KMS-11 (cell line): ENCODE results near the gene TFAP2E.

ENCODE experiments used
- H2AFZ ChIP-seq: fragments of 200-600 bp; sonication (generic); 2 replicates; pipeline ENCODE4 v1.6.1; 2016; ENCODE audit warnings: antibody characterized with exemption, mixed run types, low read depth
- H3K27ac ChIP-seq: fragments of 200-600 bp; sonication (generic); 2 replicates; pipeline ENCODE4 v1.6.1; 2016; ENCODE audit warnings: mild to moderate bottlenecking, mixed run types
- H3K27me3 ChIP-seq: fragments of 200-600 bp; sonication (generic); 2 replicates; pipeline ENCODE4 v1.6.1; 2017; ENCODE audit warnings: mild to moderate bottlenecking, low read depth, mixed run types, moderate library complexity; ENCODE audit not compliant: insufficient read depth
- H3K36me3 ChIP-seq: fragments of 200-600 bp; sonication (generic); 2 replicates; pipeline ENCODE4 v1.6.1; 2017; ENCODE audit warnings: mild to moderate bottlenecking, mixed run types; ENCODE audit not compliant: insufficient read depth
- H3K4me1 ChIP-seq: fragments of 200-600 bp; sonication (generic); 2 replicates; pipeline ENCODE4 v1.6.1; 2016; ENCODE audit warnings: mild to moderate bottlenecking, low read depth, mixed run types; ENCODE audit not compliant: poor library complexity, severe bottlenecking
- H3K4me2 ChIP-seq: fragments of 200-600 bp; sonication (generic); 2 replicates; pipeline ENCODE4 v1.7.0; 2016; ENCODE audit warnings: mild to moderate bottlenecking, mixed run types
- H3K4me3 ChIP-seq: fragments of 200-600 bp; sonication (generic); IDR thresholded peaks from 2 replicates; pipeline ENCODE4 v1.6.1; 2017; ENCODE audit warnings: low read depth, low read length, mixed read lengths; ENCODE audit not compliant: insufficient read depth
- H3K79me2 ChIP-seq: fragments of 200-600 bp; sonication (generic); 2 replicates; pipeline ENCODE4 v1.6.1; 2016; ENCODE audit warnings: low read depth, mixed run types; ENCODE audit not compliant: insufficient read depth
- H3K9ac ChIP-seq: fragments of 200-600 bp; sonication (generic); 2 replicates; pipeline ENCODE4 v1.6.1; 2016; ENCODE audit warnings: mild to moderate bottlenecking, mixed run types
- H4K20me1 ChIP-seq: fragments of 200-600 bp; sonication (generic); 2 replicates; pipeline ENCODE4 v1.6.1; 2016; ENCODE audit warnings: mild to moderate bottlenecking, mixed run types; ENCODE audit not compliant: insufficient read depth
- CTCF ChIP-seq: fragments of 200-600 bp; sonication (generic); conservative IDR thresholded peaks from 2 replicates; pipeline ENCODE4 v1.6.1; 2017; ENCODE audit warnings: low read depth, mild to moderate bottlenecking, antibody characterized with exemption, low read length, moderate library complexity, mixed read lengths

TFAP2E gene

GRCh38 chr1:35560256-35561225 is 12.6 kb upstream of the TFAP2E start:
- H4K20me1 ChIP-seq, result no peaks in the 10 kb centered on the region
- H3K27ac ChIP-seq, result no peak overlapping the region
- peaks cover 18% of the 10 kb centered on the region for H3K4me1 ChIP-seq
- no peak overlapping the region for H3K9ac ChIP-seq
- H2AFZ ChIP-seq, result no peak overlapping the region
- H3K27me3 ChIP-seq, result no peaks in the 10 kb centered on the region
- H3K36me3 ChIP-seq, result no peaks in the 10 kb centered on the region
- H3K4me3 ChIP-seq, result no peak overlapping the region
- TF ChIP-seq CTCF, result no peak
- H3K79me2 ChIP-seq, result peaks cover 23% of the 10 kb centered on the region; the same call in 1 of the 2 replicates
- no peak overlapping the region for H3K4me2 ChIP-seq

- H3K27ac ChIP-seq, result no peak overlapping the region
- H3K79me2 ChIP-seq, result peaks cover 14% of the 10 kb centered on the region; the same call in 1 of the 2 replicates
- H3K4me2 ChIP-seq, result no peak overlapping the region
- no peaks in the 10 kb centered on the region for H3K27me3 ChIP-seq
- no peaks in the 10 kb centered on the region for H3K36me3 ChIP-seq
- H4K20me1 ChIP-seq, result no peaks in the 10 kb centered on the region
- no peak overlapping the region for H2AFZ ChIP-seq
- H3K4me3 ChIP-seq, result no peak overlapping the region
- no peak overlapping the region for H3K9ac ChIP-seq
- H3K4me1 ChIP-seq, result peaks cover 12% of the 10 kb centered on the region
- TF ChIP-seq CTCF, result no peak
Measured at GRCh38 chr1:35561297-35561971, 11.7 kb upstream of the TFAP2E start.

DNA sequence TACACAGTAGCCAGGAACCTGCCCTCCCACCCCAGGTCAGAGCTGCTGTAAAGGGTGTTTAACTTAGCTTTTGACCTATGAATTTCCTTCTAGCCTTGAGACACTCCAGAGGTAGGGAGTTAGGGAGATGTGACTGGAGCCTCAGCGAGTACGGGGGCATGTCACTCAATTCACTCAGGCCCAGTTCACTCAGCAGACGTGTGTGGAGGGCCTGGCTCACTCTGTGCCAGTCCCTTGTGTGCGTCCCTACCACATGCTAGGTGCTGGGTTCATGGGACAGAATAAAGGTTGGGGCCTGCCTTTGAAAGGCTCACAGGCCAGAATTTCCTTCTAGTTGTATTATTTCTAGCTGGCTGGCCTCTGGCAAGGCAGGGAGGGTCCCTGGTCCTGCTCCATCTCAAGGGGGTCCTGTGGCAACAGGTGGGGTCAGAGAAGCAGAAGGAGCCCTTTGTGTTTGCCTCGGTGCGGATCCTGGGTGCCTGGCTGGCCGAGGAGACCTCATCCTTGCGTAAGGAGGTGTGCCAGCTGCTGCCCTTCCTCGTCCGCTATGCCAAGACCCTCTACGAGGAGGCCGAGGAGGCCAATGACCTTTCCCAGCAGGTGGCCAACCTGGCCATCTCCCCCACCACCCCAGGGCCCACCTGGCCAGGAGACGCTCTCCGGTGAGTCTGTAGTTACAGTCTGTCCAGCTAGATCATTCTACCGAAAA is 11.0 kb upstream of the TFAP2E start:
- Histone ChIP-seq H3K4me1 (peaks cover 10% of the 10 kb centered on the region), H3K9ac (no peak overlapping the region), H3K4me3 (no peak overlapping the region)

More for the DNA sequence above, 11.0 kb upstream of the TFAP2E start:
- Histone ChIP-seq H2AFZ (no peak overlapping the region), H3K27me3 (no peaks in the 10 kb centered on the region), H3K79me2 (peaks cover 10% of the 10 kb centered on the region; the same call in 1 of the 2 replicates), H4K20me1 (no peaks in the 10 kb centered on the region), H3K4me2 (no peak overlapping the region), H3K36me3 (no peaks in the 10 kb centered on the region), H3K27ac (no peak overlapping the region)
- TF ChIP-seq CTCF, result no peak
